Measurements from ENCODE around the gene GLG1.
"Not testable (repeated sequence)": the region's sequence is repeated elsewhere in the genome, so short reads cannot be mapped to it uniquely, and the experiment has no call there.

GLG1 gene

GRCh38 chr16:74443624-74444346 is 163.1 kb downstream of the GLG1 start:
- DNase-seq (ENCODE audit: low read depth): not testable (repeated sequence)

GRCh38 chr16:74439685-74440084 is 167.2 kb downstream of the GLG1 start:
- no peak for DNase-seq (ENCODE audit: low read depth)

- DNase-seq (ENCODE audit: low read depth): no peak
Observed at GRCh38 chr16:74438492-74438979, 168.4 kb downstream of the GLG1 start.

- no peak for DNase-seq (ENCODE audit: low read depth)
Observed at GRCh38 chr16:74431516-74431915, 175.4 kb downstream of the GLG1 start.

- peak; percentile 27 for DNase-seq (ENCODE audit: low read depth)
Observed at GRCh38 chr16:74430036-74430712, 176.7 kb downstream of the GLG1 start.

- not testable (repeated sequence) for DNase-seq (ENCODE audit: low read depth)
Observed at GRCh38 chr16:74428493-74428892, 178.4 kb downstream of the GLG1 start.

GRCh38 chr16:74425751-74426150 is 181.2 kb downstream of the GLG1 start:
- DNase-seq (ENCODE audit: low read depth): not testable (repeated sequence)

GRCh38 chr16:74423721-74424120 is 183.2 kb downstream of the GLG1 start:
- DNase-seq (ENCODE audit: low read depth): not testable (repeated sequence)

GRCh38 chr16:74422086-74422485 is 184.8 kb downstream of the GLG1 start:
- DNase-seq (ENCODE audit: low read depth): not testable (repeated sequence)

- not testable (repeated sequence) for DNase-seq (ENCODE audit: low read depth)
Observed at GRCh38 chr16:74421482-74421785, 185.5 kb downstream of the GLG1 start.

- not testable (repeated sequence) for DNase-seq (ENCODE audit: low read depth)
Observed at GRCh38 chr16:74420612-74421481, 186.1 kb downstream of the GLG1 start, which contains the start of gene CLEC18B. Gene CLEC18B (minus strand): TSS chr16:74421478. CDS start chr16:74421270, 208 bp downstream.

- DNase-seq (ENCODE audit: low read depth): not testable (repeated sequence)
Observed at GRCh38 chr16:74419811-74420210, 187.1 kb downstream of the GLG1 start.

- DNase-seq (ENCODE audit: low read depth): not testable (repeated sequence)
Observed at GRCh38 chr16:74417897-74418296, 189.0 kb downstream of the GLG1 start.

- DNase-seq (ENCODE audit: low read depth): not testable (repeated sequence)
Observed at GRCh38 chr16:74413920-74414319, 193.0 kb downstream of the GLG1 start.

- DNase-seq (ENCODE audit: low read depth): not testable (repeated sequence)
Observed at GRCh38 chr16:74413485-74413884, 193.4 kb downstream of the GLG1 start.

- DNase-seq (ENCODE audit: low read depth): not testable (repeated sequence)
Observed at GRCh38 chr16:74412775-74413390, 194.0 kb downstream of the GLG1 start.

GRCh38 chr16:74412138-74412774 is 194.7 kb downstream of the GLG1 start:
- not testable (repeated sequence) for DNase-seq (ENCODE audit: low read depth)

- not testable (repeated sequence) for DNase-seq (ENCODE audit: low read depth)
Observed at GRCh38 chr16:74410981-74411380, 195.9 kb downstream of the GLG1 start.

- not testable (repeated sequence) for DNase-seq (ENCODE audit: low read depth)
Observed at GRCh38 chr16:74410057-74410957, 196.6 kb downstream of the GLG1 start.

Measured in activated gamma-delta T cell treated with anti-CD3 and anti-CD28 coated beads, Interleukin-2, amount 50 U/mL, for 16 hours (primary cell).